Measurements from ENCODE around the gene ZFYVE9. TPM values are rescaled to one million over a fixed set of nuclear protein-coding genes. Genes with fewer than 3 reads are reported as not detected.

The ZFYVE9 gene
- total RNA-seq, 1 experiment from 2014 or later, result 28.4 TPM

GRCh38 chr1:52237430-52237829, 95.5 kb downstream of the ZFYVE9 start:
- DNase-seq, result no peak
- H3K9ac ChIP-seq (ENCODE audit: extremely low read depth, insufficient read length, low read length), result no peak overlapping the region
- H3K79me1 ChIP-seq (ENCODE audit: insufficient read depth, low read depth, low read length, poor library complexity, severe bottlenecking), result no peaks in the 10 kb centered on the region
- no peak overlapping the region for H2BK120ac ChIP-seq (ENCODE audit: low read depth, low read length, poor library complexity, severe bottlenecking)
- no peak overlapping the region for H3K18ac ChIP-seq (ENCODE audit: insufficient read length, low read depth, low read length)
- H2BK12ac ChIP-seq (ENCODE audit: insufficient read length, low read depth, low read length), result no peak overlapping the region
- TF ChIP-seq CTCF (conservative IDR thresholded peaks at IDR 0.05), result no peak
- H2BK5ac ChIP-seq (ENCODE audit: insufficient read length, low read length), result no peak overlapping the region
- no peak overlapping the region for H2AK5ac ChIP-seq (ENCODE audit: insufficient read length, low read length)
- H3K9me3 Mint-ChIP-seq, result no peaks in the 10 kb centered on the region
- no peaks in the 10 kb centered on the region for H4K20me1 ChIP-seq (ENCODE audit: control insufficient read depth, insufficient read depth, insufficient read length)
- H3K27ac Mint-ChIP-seq, result no peak overlapping the region
- no peak overlapping the region for H2BK20ac ChIP-seq (ENCODE audit: low read depth, low read length, poor library complexity, severe bottlenecking)
- no peaks in the 10 kb centered on the region for H3K9me3 ChIP-seq (ENCODE audit: control insufficient read depth, low read depth, low read length)
- no peaks in the 10 kb centered on the region for H3K27me3 Mint-ChIP-seq (ENCODE audit: low read depth)
- H2BK15ac ChIP-seq (ENCODE audit: low read depth, low read length), result no peak overlapping the region
- H3K56ac ChIP-seq (ENCODE audit: insufficient read length, low read depth, low read length), result no peak overlapping the region
- no peaks in the 10 kb centered on the region for H3K23me2 ChIP-seq (ENCODE audit: insufficient read length, low read depth, low read length, poor library complexity, severe bottlenecking)
- no peak overlapping the region for H3K14ac ChIP-seq (ENCODE audit: insufficient read depth, low read length)
- H3K4me1 Mint-ChIP-seq, result no peaks in the 10 kb centered on the region
- no peak overlapping the region for H3T11ph ChIP-seq (ENCODE audit: low read length)
- H4K91ac ChIP-seq (ENCODE audit: insufficient read length, low read depth, low read length), result no peak overlapping the region
- no peaks in the 10 kb centered on the region for H3K27me3 ChIP-seq (ENCODE audit: insufficient read depth, low read length)
- no CpG with 5 or more reads among the region's 1 CpG for WGBS (ENCODE audit: extremely low coverage, insufficient read length, low lambda C conversion rate)
- H3K4ac ChIP-seq (ENCODE audit: low read depth, low read length), result no peak overlapping the region
- no peak overlapping the region for H3K27ac ChIP-seq (ENCODE audit: insufficient read length, low read depth, low read length)
- H3K4me1 ChIP-seq (ENCODE audit: insufficient read depth, low read length), result no peaks in the 10 kb centered on the region
- no peak overlapping the region for H3K23ac ChIP-seq (ENCODE audit: insufficient read length, low read depth, low read length)
- no peaks in the 10 kb centered on the region for H3K36me3 Mint-ChIP-seq (ENCODE audit: insufficient read depth in 1 of 3, low read depth in 3 of 3)
- no peaks in the 10 kb centered on the region for H3K79me2 ChIP-seq (ENCODE audit: insufficient read depth, low read length)
- H2AFZ ChIP-seq (ENCODE audit: low read length), result no peak overlapping the region
- no peak overlapping the region for H3K4me3 Mint-ChIP-seq
- H4K5ac ChIP-seq (ENCODE audit: insufficient read length, low read depth, low read length), result no peak overlapping the region
- H4K8ac ChIP-seq (replicated peaks; ENCODE audit: insufficient read length, low read depth, low read length), result no peak overlapping the region
- H3K4me2 ChIP-seq (ENCODE audit: insufficient read depth, insufficient read length, low read length), result no peak overlapping the region
